Suppressor macrophage treated with lipopolysaccharide for 1 hour (primary cell): ENCODE results near the gene IRF4.

Source experiments
- DNase-seq, 3 donors: peaks; one replicate each; pipeline ENCODE4 v3.0.0-alpha.2; 2020 to 2022

The IRF4 gene

GRCh38 chr6:445571-446417 lies 54.2 kb downstream of the IRF4 start:
- DNase-seq = peak in 1 of 3 donors; percentile 8

DNA sequence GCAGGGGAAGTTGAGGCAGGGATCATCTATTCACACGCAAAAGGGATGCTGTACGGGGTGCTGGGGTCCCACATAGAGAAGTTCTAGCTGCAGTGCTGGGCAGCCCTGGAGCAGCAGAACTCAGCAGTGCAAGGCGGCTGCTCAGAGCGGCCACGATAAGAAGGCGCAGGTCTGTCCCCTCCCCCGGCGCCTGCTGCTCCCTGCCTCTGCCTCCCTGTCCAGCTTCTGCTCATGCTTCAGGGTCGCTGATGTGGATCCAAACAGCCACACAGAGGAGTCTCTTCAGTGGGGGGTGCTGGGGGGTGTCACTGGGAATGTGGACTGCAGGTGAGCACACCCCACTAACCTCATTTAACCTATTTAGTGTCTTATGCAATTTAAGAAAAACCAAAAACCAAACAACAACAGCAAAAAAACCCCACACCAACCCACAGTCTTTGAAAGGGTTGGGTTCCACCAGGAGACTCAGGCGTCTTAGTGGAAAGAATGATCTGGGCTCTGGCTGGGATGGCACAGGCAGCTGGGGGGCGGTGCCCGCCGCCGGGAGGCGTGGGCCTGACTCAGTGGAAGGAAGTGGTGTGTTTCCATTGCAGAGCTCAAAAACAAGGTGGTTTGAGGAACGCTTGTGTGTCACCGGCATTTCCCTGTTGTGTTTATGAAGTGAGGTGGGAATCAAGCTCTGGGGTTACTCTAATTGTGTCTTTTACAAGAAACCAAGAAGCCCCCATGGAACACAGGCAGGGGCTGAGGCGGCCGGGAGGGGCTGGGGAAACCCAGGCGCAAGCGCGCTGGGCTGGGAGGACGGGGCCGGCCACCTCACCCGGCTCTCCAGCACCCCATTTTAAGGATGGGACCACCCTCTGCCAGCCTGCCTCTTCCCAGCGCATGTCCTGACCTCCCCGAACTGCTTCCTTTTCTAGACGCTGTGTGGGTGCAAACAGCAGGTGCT lies 55.1 kb downstream of the IRF4 start:
- peak; percentile 55 to 81 (median 69) for DNase-seq

- no peak for DNase-seq
Measured at GRCh38 chr6:447381-448165, 56.0 kb downstream of the IRF4 start.

DNA sequence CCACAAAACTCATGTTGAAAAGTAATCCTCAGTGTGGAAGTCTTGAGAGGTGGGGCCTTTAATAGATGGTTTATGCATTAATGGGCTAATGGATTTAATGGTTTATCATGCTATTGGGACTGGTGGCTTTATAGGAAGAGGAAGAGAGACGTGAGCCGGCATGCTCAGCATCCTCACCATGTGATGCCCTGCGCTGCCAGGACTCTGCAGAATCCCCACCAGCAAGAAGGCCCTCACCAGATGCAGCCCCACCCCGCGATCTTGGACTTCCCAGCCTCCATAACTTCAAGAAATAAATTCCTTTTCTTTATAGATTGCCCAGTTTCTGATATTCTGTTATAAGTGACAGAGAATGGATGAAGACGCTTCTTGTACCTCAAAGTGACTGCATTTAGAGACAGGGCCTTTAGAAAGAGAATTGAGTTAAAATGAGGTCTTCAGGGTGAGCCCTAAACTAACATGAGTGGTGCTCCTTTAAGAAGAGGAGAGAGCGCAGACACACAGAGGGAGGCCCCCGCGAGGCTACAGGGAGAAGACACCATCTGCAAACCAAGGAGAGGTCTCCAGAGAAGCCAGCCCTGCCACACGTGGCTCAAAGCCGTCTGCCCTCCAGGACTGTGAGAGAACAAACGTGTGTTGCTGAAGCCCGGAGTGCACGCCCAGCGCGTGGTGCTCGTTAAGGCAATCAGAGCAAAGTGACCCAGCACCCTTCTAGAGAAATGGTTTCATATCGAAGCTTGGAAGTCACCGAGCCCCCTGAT lies 56.9 kb downstream of the IRF4 start:
- DNase-seq = no peak

DNA sequence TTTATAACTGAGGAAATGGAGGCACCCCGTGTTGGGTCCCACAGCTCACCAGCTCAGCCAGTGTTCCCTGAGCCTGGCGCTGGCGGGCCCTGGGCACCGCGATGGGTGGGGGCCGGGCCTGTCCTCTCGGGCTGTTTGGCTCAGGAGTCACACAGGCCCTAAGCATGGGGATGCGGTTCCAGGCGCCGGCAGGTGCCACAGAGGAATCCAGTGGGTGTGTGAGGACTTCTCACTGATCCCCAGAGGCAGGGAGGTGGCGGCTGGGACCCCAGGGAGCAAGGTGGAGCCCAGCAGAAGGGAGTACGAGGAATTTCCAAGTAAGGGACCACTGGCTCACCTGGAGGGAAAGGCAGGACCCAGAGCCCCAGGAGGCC lies 57.5 kb downstream of the IRF4 start:
- DNase-seq = no peak

GRCh38 chr6:449486-450419 lies 58.2 kb downstream of the IRF4 start:
- no peak for DNase-seq

DNA sequence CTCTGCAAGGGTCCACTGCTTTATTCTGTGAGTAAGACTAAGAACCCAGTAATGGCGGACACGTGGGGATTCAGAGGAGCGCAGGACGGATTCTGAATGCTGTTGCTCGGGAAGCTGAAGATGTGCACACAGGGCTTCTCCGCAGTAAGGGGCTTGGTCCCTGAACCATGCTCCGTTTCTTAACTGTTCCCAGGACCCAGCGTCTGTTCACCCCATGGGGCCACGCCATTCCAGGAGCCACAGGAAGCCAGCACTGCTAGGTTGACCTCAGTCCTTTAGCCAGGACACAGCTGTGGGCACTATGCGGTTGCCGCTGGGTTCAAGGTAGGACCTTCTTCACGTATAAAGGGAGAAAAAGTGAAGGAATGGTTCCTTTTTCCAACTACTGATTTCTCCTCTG lies 59.8 kb downstream of the IRF4 start:
- DNase-seq = no peak

- no peak for DNase-seq
Measured at GRCh38 chr6:451847-452246, 60.3 kb downstream of the IRF4 start.

DNA sequence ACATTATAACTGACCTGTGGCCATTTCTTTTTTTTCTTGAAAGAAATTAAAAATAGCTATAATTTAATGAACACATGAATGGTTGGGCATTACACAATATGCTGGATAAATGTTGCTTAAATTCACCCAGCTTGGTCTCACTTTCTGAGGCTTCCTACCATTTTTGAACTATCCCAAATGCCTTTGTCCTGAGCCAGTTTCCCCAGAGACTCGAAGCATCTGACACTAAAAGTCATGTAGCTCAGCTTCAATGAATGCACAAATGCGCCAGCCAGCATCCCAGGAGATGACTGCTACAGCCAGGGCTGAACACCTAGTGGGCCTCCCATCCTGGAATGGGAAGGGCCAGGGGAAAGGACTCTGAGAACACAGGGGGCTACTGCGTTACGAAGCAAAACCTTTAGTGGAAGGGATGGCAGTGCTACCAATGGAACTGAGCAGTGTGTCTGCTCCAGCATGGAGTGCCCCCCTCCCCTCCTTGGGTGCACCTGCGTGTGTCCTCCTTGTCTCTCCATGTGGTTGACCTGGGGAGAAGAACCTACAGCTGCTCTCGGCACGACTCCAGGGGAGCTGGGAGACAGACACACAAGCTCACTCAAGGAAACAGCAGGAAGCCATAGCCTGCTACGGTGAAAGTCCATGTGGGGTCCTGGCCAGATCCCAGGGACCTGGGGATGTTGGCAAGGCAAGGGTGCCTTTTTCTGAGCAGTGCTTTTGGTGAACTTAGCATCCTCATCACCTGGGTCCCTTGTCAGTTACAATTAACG lies 60.9 kb downstream of the IRF4 start:
- no peak for DNase-seq

- DNase-seq = no peak
Measured at GRCh38 chr6:453152-453551, 61.6 kb downstream of the IRF4 start.

- DNase-seq = no peak
Measured at GRCh38 chr6:454148-454991, 62.8 kb downstream of the IRF4 start.

- no peak for DNase-seq
Measured at GRCh38 chr6:455006-455585, 63.5 kb downstream of the IRF4 start.

DNA sequence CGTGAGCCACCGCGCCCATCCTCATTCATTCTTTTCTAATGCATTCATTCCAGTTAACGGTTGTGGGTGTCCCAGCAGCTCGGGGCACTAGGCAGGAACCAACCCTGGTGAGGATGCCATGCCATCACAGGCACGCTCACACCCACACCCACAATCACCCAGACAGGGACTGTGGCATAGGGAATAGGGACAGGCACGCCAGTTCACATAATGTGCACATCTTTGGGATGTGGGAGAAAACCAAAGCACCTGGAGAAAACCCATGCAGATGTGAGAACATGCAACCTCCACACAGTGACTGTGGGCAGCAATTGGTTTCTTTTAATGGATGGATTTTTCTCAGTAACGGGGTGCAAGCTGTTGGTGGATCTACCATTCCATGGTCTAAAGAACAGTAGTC lies 64.3 kb downstream of the IRF4 start:
- DNase-seq = no peak

GRCh38 chr6:456358-456867 lies 64.9 kb downstream of the IRF4 start:
- DNase-seq = no peak

DNA sequence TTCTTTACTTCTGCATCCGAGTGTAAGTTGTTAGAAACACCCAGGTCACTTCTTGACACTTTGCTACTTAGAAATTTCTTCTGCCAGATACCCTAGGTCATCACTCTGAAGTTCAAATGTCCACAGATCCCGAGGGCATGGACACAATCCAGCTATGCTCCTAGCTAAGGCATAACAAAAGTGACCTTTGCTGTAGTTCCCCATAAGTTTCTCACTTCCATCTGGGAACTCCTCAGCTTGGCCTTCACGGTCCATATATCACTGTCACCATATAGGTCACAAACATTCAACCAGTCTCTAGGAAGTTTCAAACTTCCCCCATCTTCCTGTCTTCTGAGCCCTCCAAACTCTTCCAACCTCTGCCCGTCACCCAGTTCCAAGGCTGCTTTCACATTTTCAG lies 65.3 kb downstream of the IRF4 start:
- no peak for DNase-seq
